HEK293 (cell line): ENCODE measurements around the gene PHLPP2.

Source experiments
- CTCF ChIA-PET: fragments of 350-600 bp; formaldehyde crosslinking; extraction: SDS; loops from one replicate; lab custom pipeline; 2021; ENCODE audit warnings: antibody characterized with exemption; lab: Yijun Ruan, JAX
- POLR2A ChIA-PET: fragments of 300-600 bp; formaldehyde crosslinking; extraction: SDS; loops from one replicate; lab custom pipeline; 2020; ENCODE audit warnings: antibody characterized with exemption, inconsistent platforms; lab: Yijun Ruan, JAX
- H3K27ac ChIP-seq: fragments of 200-500 bp; sonication (Bioruptor generic); 2 replicates; pipeline ENCODE4 v1.5.1; 2014; ENCODE audit warnings: low read depth, low read length, control low read depth, inconsistent platforms; ENCODE audit errors: extremely low read depth
- H3K36me3 ChIP-seq, 2 experiments: fragments of 200-500 bp in 1 of 2; sonication (Bioruptor generic) in 1 of 2; 1 replicate in 1 of 2; 2 replicates in 1 of 2; pipeline ENCODE4 v1.5.1; 2014 to 2017; ENCODE audit warnings: inconsistent platforms in 2 of 2, low read length in 2 of 2; ENCODE audit not compliant: control insufficient read depth in 2 of 2, insufficient read depth in 1 of 2
- H3K4me1 ChIP-seq: fragments of 200-500 bp; sonication (Bioruptor generic); 2 replicates; pipeline ENCODE4 v1.5.1; 2014; ENCODE audit warnings: mild to moderate bottlenecking, low read length, inconsistent platforms; ENCODE audit not compliant: control insufficient read depth, insufficient read depth
- H3K4me3 ChIP-seq: 2 replicates; pipeline ENCODE4 v1.5.1; 2011; ENCODE audit warnings: low read depth, mild to moderate bottlenecking, control low read depth, low read length, moderate library complexity
- H3K9me3 ChIP-seq: fragments of 200-500 bp; sonication (Bioruptor generic); 2 replicates; pipeline ENCODE4 v1.5.1; 2014; ENCODE audit warnings: low read depth, low read length, inconsistent platforms; ENCODE audit not compliant: control insufficient read depth, insufficient read depth
- ATF2 ChIP-seq: fragments of 450-650 bp; formaldehyde crosslinking; IDR thresholded peaks from 2 replicates; pipeline ENCODE4 v1.5.1; 2016; ENCODE audit warnings: missing biosample characterization, missing genetic modification characterization, low read depth
- BCL6B ChIP-seq: fragments of 450-650 bp; formaldehyde crosslinking; IDR thresholded peaks from 2 replicates; pipeline ENCODE4 v1.5.1; 2017; ENCODE audit warnings: missing biosample characterization, missing genetic modification characterization
- EGR2 ChIP-seq: fragments of 450-650 bp; formaldehyde crosslinking; IDR thresholded peaks from 2 replicates; pipeline ENCODE4 v1.5.1; 2016; ENCODE audit warnings: low read depth, missing biosample characterization, missing genetic modification characterization
- KLF10 ChIP-seq: fragments of 450-650 bp; IDR thresholded peaks from 2 replicates; pipeline ENCODE4 v1.5.1; 2018; ENCODE audit warnings: missing biosample characterization, mild to moderate bottlenecking, missing genetic modification characterization
- KLF8 ChIP-seq: fragments of 450-650 bp; formaldehyde crosslinking; IDR thresholded peaks from 2 replicates; pipeline ENCODE4 v1.5.1; 2016; ENCODE audit warnings: missing biosample characterization, missing genetic modification characterization
- ZBTB48 ChIP-seq: fragments of 450-650 bp; formaldehyde crosslinking; IDR thresholded peaks from 2 replicates; pipeline ENCODE4 v1.5.1; 2016; ENCODE audit warnings: missing biosample characterization, missing genetic modification characterization
- ZFP41 ChIP-seq: fragments of 450-650 bp; formaldehyde crosslinking; IDR thresholded peaks from 2 replicates; pipeline ENCODE4 v1.5.1; 2016; ENCODE audit warnings: missing biosample characterization, missing genetic modification characterization, borderline replicate concordance
- ZNF10 ChIP-seq: fragments of 450-650 bp; formaldehyde crosslinking; IDR thresholded peaks from 2 replicates; pipeline ENCODE4 v1.5.1; 2017; ENCODE audit warnings: missing biosample characterization, missing genetic modification characterization
- ZNF18 ChIP-seq: fragments of 450-650 bp; formaldehyde crosslinking; IDR thresholded peaks from 2 replicates; pipeline ENCODE4 v1.5.1; 2016; ENCODE audit warnings: missing biosample characterization, missing genetic modification characterization
- ZNF223 ChIP-seq: fragments of 450-650 bp; formaldehyde crosslinking; IDR thresholded peaks from 2 replicates; pipeline ENCODE4 v1.5.1; 2016; ENCODE audit warnings: missing biosample characterization, missing genetic modification characterization
- ZNF248 ChIP-seq: fragments of 450-650 bp; formaldehyde crosslinking; IDR thresholded peaks from 2 replicates; pipeline ENCODE4 v1.5.1; 2017; ENCODE audit warnings: missing biosample characterization, missing genetic modification characterization
- ZNF26 ChIP-seq: fragments of 450-650 bp; formaldehyde crosslinking; IDR thresholded peaks from 2 replicates; pipeline ENCODE4 v1.5.1; 2016; ENCODE audit warnings: missing biosample characterization, missing genetic modification characterization
- ZNF311 ChIP-seq: fragments of 450-650 bp; formaldehyde crosslinking; IDR thresholded peaks from 2 replicates; pipeline ENCODE4 v1.5.1; 2017; ENCODE audit warnings: missing biosample characterization, missing genetic modification characterization, borderline replicate concordance
- ZNF48 ChIP-seq: fragments of 450-650 bp; formaldehyde crosslinking; IDR thresholded peaks from 2 replicates; pipeline ENCODE4 v1.5.1; 2016; ENCODE audit warnings: missing biosample characterization, missing genetic modification characterization
- ZNF488 ChIP-seq: fragments of 450-650 bp; formaldehyde crosslinking; IDR thresholded peaks from 2 replicates; pipeline ENCODE4 v1.5.1; 2016; ENCODE audit warnings: missing biosample characterization, missing genetic modification characterization
- ZNF555 ChIP-seq: fragments of 450-650 bp; formaldehyde crosslinking; conservative IDR thresholded peaks from 2 replicates; pipeline ENCODE4 v1.5.1; 2017; ENCODE audit warnings: missing biosample characterization, mild to moderate bottlenecking, missing genetic modification characterization, inconsistent platforms
- ZNF558 ChIP-seq: fragments of 450-650 bp; formaldehyde crosslinking; IDR thresholded peaks from 2 replicates; pipeline ENCODE4 v1.5.1; 2016; ENCODE audit warnings: missing biosample characterization, missing genetic modification characterization
- ZNF571 ChIP-seq: fragments of 450-650 bp; formaldehyde crosslinking; IDR thresholded peaks from 2 replicates; pipeline ENCODE4 v1.5.0; 2017; ENCODE audit warnings: missing biosample characterization, missing genetic modification characterization
- ZNF692 ChIP-seq: fragments of 450-650 bp; formaldehyde crosslinking; IDR thresholded peaks from 2 replicates; pipeline ENCODE4 v1.5.1; 2016; ENCODE audit warnings: missing biosample characterization, missing genetic modification characterization
- ZNF768 ChIP-seq: fragments of 450-650 bp; formaldehyde crosslinking; IDR thresholded peaks from 2 replicates; pipeline ENCODE4 v1.5.1; 2018; ENCODE audit warnings: missing biosample characterization, mild to moderate bottlenecking, missing genetic modification characterization
- ZSCAN5A ChIP-seq: fragments of 450-650 bp; formaldehyde crosslinking; IDR thresholded peaks from 2 replicates; pipeline ENCODE4 v1.5.1; 2016; ENCODE audit warnings: missing biosample characterization, missing genetic modification characterization

PHLPP2 gene

GRCh38 chr16:71635632-71636031 lies 88.9 kb downstream of the PHLPP2 start:
- Histone ChIP-seq H3K36me3 (peaks cover 0 to 20% of the 10 kb centered on the region in 2 experiments; a peak in 2 of 3 replicates), H3K9me3 (no peaks in the 10 kb centered on the region), H3K27ac (no peak overlapping the region), H3K4me1 (no peaks in the 10 kb centered on the region), H3K4me3 (no peak overlapping the region)
- TF ChIP-seq ZNF768 (tag by site-specific recombination) (no peak), ZNF26 (tag by site-specific recombination) (no peak), EGR2 (0 out of 2 replicates have a peak, but pooled peaks have one; percentile 25), ZNF311 (tag by site-specific recombination) (no peak), ZNF18 (tag by site-specific recombination) (no peak), ZBTB48 (no peak), ATF2 (tag by site-specific recombination) (no peak), ZFP41 (tag by site-specific recombination) (no peak)
- POLR2A ChIA-PET, result no interaction called here
- CTCF ChIA-PET, result no interaction called here

GRCh38 chr16:71631776-71632175 lies 92.7 kb downstream of the PHLPP2 start:
- POLR2A ChIA-PET, result no interaction called here
- CTCF ChIA-PET, result interaction anchor here (0.6 kb wide), 1 partner anchor 330 kb away, joined by 3 read pairs; no protein-coding TSS in a partner anchor
- H3K9me3 ChIP-seq, result no peaks in the 10 kb centered on the region
- peaks cover 2% of the 10 kb centered on the region; the same call in 1 of the 2 replicates for H3K4me1 ChIP-seq
- H3K27ac ChIP-seq, result no peak overlapping the region
- H3K4me3 ChIP-seq, result no peak overlapping the region
- H3K36me3 ChIP-seq, result peaks cover 0 to 23% of the 10 kb centered on the region in 2 experiments; a peak in 2 of 3 replicates
- TF ChIP-seq ZNF10 (tag by site-specific recombination) (no peak), KLF10 (tag by site-specific recombination) (no peak), BCL6B (tag by site-specific recombination) (no peak), ZNF248 (tag by site-specific recombination) (no peak), KLF8 (tag by site-specific recombination) (no peak), ZNF488 (tag by site-specific recombination) (no peak), ZNF555 (tag by site-specific recombination) (no peak), ZNF223 (tag by site-specific recombination) (no peak), ZNF571 (tag by site-specific recombination) (no peak), ZSCAN5A (tag by site-specific recombination) (no peak), ZNF692 (tag by site-specific recombination) (no peak), ZNF48 (no peak), ZNF558 (tag by site-specific recombination) (no peak)
